ENCODE data around the gene HGS. TPM values are rescaled to one million over a fixed set of nuclear protein-coding genes. Genes with fewer than 3 reads are reported as not detected.

HGS gene
- total RNA-seq, 4 donors from 2014 or later: 118 to 186 (median 171) TPM

DNA sequence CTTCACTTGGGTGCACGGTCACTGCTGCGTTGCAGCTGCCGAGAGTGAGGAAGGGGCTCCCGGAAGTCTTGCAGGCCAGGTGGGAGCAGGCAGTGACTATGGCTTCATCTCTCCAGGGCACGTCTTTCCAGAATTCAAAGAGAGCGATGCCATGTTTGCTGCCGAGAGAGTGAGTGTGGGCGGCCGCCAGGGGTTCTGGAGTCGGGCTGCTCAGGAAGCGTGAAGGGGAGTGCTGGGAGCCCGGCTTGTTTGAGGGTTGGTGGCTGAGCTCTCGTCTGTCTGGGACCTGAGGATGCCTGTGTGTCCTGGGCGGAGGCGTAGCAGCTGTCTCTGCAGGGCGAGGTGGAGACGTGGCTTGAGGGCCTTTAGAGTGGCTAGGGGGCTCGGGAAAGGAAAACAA is 6.3 kb downstream of the HGS start:
- peaks cover 0 to 9% (median 7%) of the 10 kb centered on the region in 4 donors for H3K4me1 ChIP-seq
- no peak overlapping the region for H3K27ac ChIP-seq
- H3K4me3 ChIP-seq: no peak overlapping the region
- no peaks in the 10 kb centered on the region for H3K27me3 ChIP-seq
- TF ChIP-seq CTCF (IDR thresholded peaks at IDR 0.05) (no peak), POLR2A (IDR thresholded peaks at IDR 0.05) (no peak)
- no peak for DNase-seq
- H3K36me3 ChIP-seq: peaks cover 0 to 95% (median 0%) of the 10 kb centered on the region in 3 donors
- H3K9me3 ChIP-seq: no peaks in the 10 kb centered on the region

DNA sequence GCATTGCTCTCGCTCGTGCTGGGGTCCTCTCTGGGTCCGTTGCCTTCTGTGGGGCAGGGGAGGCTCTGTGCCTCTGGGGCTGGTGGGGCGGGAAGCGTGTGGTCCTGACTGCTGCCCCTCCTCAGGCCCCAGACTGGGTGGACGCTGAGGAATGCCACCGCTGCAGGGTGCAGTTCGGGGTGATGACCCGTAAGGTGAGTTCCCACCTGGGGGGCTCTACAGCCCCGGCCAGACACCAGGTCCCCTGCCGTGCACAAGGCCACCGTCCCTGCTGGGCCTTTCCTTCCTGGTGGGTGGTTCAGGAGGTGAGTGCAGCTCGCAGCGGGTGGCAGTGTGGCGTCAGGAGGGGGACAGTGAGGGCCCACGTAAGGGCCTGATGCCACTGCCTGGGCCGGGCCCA is 6.7 kb downstream of the HGS start:
- Histone ChIP-seq H3K4me1 (peaks cover 0 to 5% (median 2%) of the 10 kb centered on the region in 4 donors), H3K27me3 (no peaks in the 10 kb centered on the region), H3K4me3 (no peak overlapping the region), H3K36me3 (peaks cover 0 to 99% (median 0%) of the 10 kb centered on the region in 3 donors), H3K27ac (no peak overlapping the region), H3K9me3 (no peaks in the 10 kb centered on the region)
- DNase-seq: no peak
- TF ChIP-seq POLR2A (IDR thresholded peaks at IDR 0.05): no peak

DNA sequence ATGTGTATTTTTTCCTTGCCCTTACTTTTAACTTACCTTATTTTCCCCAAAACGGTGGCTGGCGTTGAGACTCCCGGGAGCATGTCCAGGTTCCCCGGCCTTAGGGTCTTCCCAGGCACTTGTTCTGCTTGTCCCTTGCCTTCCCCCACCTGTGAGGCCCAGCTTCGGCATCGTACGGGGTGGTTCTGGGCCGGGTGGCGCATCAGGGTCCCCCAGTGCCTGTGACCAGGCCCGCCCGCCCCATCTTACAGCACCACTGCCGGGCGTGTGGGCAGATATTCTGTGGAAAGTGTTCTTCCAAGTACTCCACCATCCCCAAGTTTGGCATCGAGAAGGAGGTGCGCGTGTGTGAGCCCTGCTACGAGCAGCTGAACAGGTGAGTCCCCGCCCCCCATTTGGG is 7.4 kb downstream of the HGS start:
- no peak overlapping the region for H3K4me3 ChIP-seq
- H3K27me3 ChIP-seq: no peaks in the 10 kb centered on the region
- peaks cover 0 to 100% (median 0%) of the 10 kb centered on the region in 3 donors for H3K36me3 ChIP-seq
- no peak for DNase-seq
- TF ChIP-seq CTCF (IDR thresholded peaks at IDR 0.05): no peak
- no peak for TF ChIP-seq POLR2A (IDR thresholded peaks at IDR 0.05)
- no peak overlapping the region for H3K27ac ChIP-seq
- H3K9me3 ChIP-seq: no peaks in the 10 kb centered on the region
- no peaks in the 10 kb centered on the region for H3K4me1 ChIP-seq

GRCh38 chr17:81691608-81692007 is 7.8 kb downstream of the HGS start:
- H3K9me3 ChIP-seq: no peaks in the 10 kb centered on the region
- H3K27ac ChIP-seq: no peak overlapping the region
- no peak overlapping the region for H3K4me3 ChIP-seq
- H3K27me3 ChIP-seq: no peaks in the 10 kb centered on the region
- TF ChIP-seq CTCF (IDR thresholded peaks at IDR 0.05) (no peak), POLR2A (IDR thresholded peaks at IDR 0.05) (no peak)
- H3K4me1 ChIP-seq: no peaks in the 10 kb centered on the region
- peaks cover 0 to 100% (median 0%) of the 10 kb centered on the region in 3 donors for H3K36me3 ChIP-seq
- DNase-seq: no peak

- Histone ChIP-seq H3K4me1 (no peaks in the 10 kb centered on the region), H3K4me3 (no peak overlapping the region), H3K27me3 (no peaks in the 10 kb centered on the region), H3K36me3 (peaks cover 0 to 100% (median 0%) of the 10 kb centered on the region in 3 donors), H3K27ac (no peak overlapping the region), H3K9me3 (no peaks in the 10 kb centered on the region)
- no peak for TF ChIP-seq CTCF (IDR thresholded peaks at IDR 0.05)
- TF ChIP-seq POLR2A (IDR thresholded peaks at IDR 0.05): no peak
- DNase-seq: no peak
Observed at GRCh38 chr17:81693509-81694210, 9.8 kb downstream of the HGS start.

DNA sequence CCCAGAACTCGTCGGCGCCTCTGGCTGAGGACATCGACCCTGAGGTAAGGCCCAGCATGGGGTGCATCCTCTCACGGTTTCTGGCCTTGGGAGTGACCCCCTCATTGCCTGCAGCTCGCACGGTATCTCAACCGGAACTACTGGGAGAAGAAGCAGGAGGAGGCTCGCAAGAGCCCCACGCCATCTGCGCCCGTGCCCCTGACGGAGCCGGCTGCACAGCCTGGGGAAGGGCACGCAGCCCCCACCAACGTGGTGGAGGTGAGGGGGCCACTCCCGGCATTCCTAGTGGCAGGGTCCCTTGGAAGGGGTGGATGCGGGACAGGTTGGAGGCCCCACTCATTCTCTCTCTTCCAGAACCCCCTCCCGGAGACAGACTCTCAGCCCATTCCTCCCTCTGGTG is 11.0 kb downstream of the HGS start:
- H3K4me3 ChIP-seq: no peak overlapping the region
- TF ChIP-seq POLR2A (IDR thresholded peaks at IDR 0.05): no peak
- no peak for TF ChIP-seq CTCF (IDR thresholded peaks at IDR 0.05)
- H3K27me3 ChIP-seq: no peaks in the 10 kb centered on the region
- peaks cover 0 to 97% (median 0%) of the 10 kb centered on the region in 3 donors for H3K36me3 ChIP-seq
- no peak for DNase-seq
- H3K27ac ChIP-seq: no peak overlapping the region
- H3K9me3 ChIP-seq: no peaks in the 10 kb centered on the region
- no peaks in the 10 kb centered on the region for H3K4me1 ChIP-seq

Measured in Peyer's patch (tissue), 4 donors.